Prostate gland (tissue), 2 donors: ENCODE data around the gene GMDS.

ENCODE experiments used
- POLR2A ChIP-seq: fragments of 450-650 bp; IDR thresholded peaks from one replicate; pipeline ENCODE4 v1.6.1; 2016; ENCODE audit warnings: antibody characterized with exemption, mild to moderate bottlenecking
- POLR2AphosphoS5 ChIP-seq: sonication (generic); formaldehyde crosslinking; IDR thresholded peaks from one replicate; pipeline ENCODE4 v1.6.1; 2017; ENCODE audit warnings: antibody characterized with exemption
- TF ChIP-seq, protein P1 (sequence below), 4 experiments: fragments of 200-600 bp in 2 of 4; fragments of 450-650 bp in 2 of 4; sonication (generic) in 2 of 4; IDR thresholded peaks; 1 replicate in 3 of 4; 2 replicates in 1 of 4; pipeline ENCODE4 v1.5.1; 2016 to 2019; ENCODE audit warnings: antibody characterized with exemption in 4 of 4, mild to moderate bottlenecking in 2 of 4, moderate library complexity in 2 of 4

GRCh38 chr6:1629316-1629715 is 616.1 kb downstream of the GMDS start:
- no peak for TF ChIP-seq POLR2A
- TF ChIP-seq, protein P1, sequence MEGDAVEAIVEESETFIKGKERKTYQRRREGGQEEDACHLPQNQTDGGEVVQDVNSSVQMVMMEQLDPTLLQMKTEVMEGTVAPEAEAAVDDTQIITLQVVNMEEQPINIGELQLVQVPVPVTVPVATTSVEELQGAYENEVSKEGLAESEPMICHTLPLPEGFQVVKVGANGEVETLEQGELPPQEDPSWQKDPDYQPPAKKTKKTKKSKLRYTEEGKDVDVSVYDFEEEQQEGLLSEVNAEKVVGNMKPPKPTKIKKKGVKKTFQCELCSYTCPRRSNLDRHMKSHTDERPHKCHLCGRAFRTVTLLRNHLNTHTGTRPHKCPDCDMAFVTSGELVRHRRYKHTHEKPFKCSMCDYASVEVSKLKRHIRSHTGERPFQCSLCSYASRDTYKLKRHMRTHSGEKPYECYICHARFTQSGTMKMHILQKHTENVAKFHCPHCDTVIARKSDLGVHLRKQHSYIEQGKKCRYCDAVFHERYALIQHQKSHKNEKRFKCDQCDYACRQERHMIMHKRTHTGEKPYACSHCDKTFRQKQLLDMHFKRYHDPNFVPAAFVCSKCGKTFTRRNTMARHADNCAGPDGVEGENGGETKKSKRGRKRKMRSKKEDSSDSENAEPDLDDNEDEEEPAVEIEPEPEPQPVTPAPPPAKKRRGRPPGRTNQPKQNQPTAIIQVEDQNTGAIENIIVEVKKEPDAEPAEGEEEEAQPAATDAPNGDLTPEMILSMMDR (IDR thresholded peaks at IDR 0.05): no peak
- no peak for TF ChIP-seq POLR2AphosphoS5
